Measurements from ENCODE around the gene TCFL5.

The TCFL5 gene

GRCh38 chr20:62809530-62810428 lies 51.8 kb downstream of the TCFL5 start:
- intact Hi-C loops (cut with DNase I): loop anchor here (5.0 kb wide), 1 partner anchor 48 kb away; no protein-coding TSS in a partner anchor
- DNase-seq: no peak

GRCh38 chr20:62808211-62808865 lies 53.3 kb downstream of the TCFL5 start:
- peak in 41 of 42 donors; percentile 61 to 92 (median 81) for DNase-seq
- intact Hi-C loops (cut with DNase I): no loop called here

GRCh38 chr20:62807444-62808210 lies 54.0 kb downstream of the TCFL5 start:
- no peak for DNase-seq
- intact Hi-C loops (cut with DNase I): no loop called here

- intact Hi-C loops (cut with DNase I): no loop called here
- peak in 1 of 42 donors; percentile 48 for DNase-seq
Observed at GRCh38 chr20:62806383-62807050, 55.1 kb downstream of the TCFL5 start.

- intact Hi-C loops (cut with DNase I): no loop called here
- DNase-seq: peak in 6 of 42 donors; percentile 25 to 57 (median 44)
Observed at GRCh38 chr20:62805711-62806382, 55.8 kb downstream of the TCFL5 start.

- intact Hi-C loops (cut with DNase I): no loop called here
- DNase-seq: peak in 2 of 42 donors; percentile 42 to 54
Observed at GRCh38 chr20:62805155-62805710, 56.4 kb downstream of the TCFL5 start.

GRCh38 chr20:62804627-62805154 lies 56.9 kb downstream of the TCFL5 start, which contains the start of gene OGFR:
Gene OGFR (plus strand): TSS chr20:62804835. CDS start chr20:62804860, 25 bp downstream.
- DNase-seq: peak in 33 of 42 donors; percentile 51 to 84 (median 67)
- intact Hi-C loops (cut with DNase I): no loop called here

GRCh38 chr20:62804021-62804626 lies 57.5 kb downstream of the TCFL5 start:
- intact Hi-C loops (cut with DNase I): no loop called here
- peak in 3 of 42 donors; percentile 20 to 55 (median 34) for DNase-seq

- intact Hi-C loops (cut with DNase I): no loop called here
- peak in 2 of 42 donors; percentile 20 to 46 for DNase-seq
Observed at GRCh38 chr20:62802026-62802712, 59.5 kb downstream of the TCFL5 start.

- no peak for DNase-seq
- intact Hi-C loops (cut with DNase I): no loop called here
Observed at GRCh38 chr20:62801284-62802010, 60.2 kb downstream of the TCFL5 start.

- peak in 30 of 42 donors; percentile 45 to 89 (median 73) for DNase-seq
- intact Hi-C loops (cut with DNase I): no loop called here
Observed at GRCh38 chr20:62800314-62801259, 61.0 kb downstream of the TCFL5 start.

- intact Hi-C loops (cut with DNase I): no loop called here
- DNase-seq: no peak
Observed at GRCh38 chr20:62799873-62800272, 61.7 kb downstream of the TCFL5 start.

GRCh38 chr20:62799459-62799858 lies 62.2 kb downstream of the TCFL5 start:
- DNase-seq: no peak
- intact Hi-C loops (cut with DNase I): no loop called here

GRCh38 chr20:62799036-62799435 lies 62.6 kb downstream of the TCFL5 start:
- DNase-seq: no peak

More at GRCh38 chr20:62799036-62799435, 62.6 kb downstream of the TCFL5 start:
- intact Hi-C loops (cut with DNase I): no loop called here

Measured in head of caudate nucleus (tissue), 42 donors.